Astrocyte (in vitro differentiated cells and primary cell): Measurements from ENCODE around the gene CNPPD1.

Source experiments
- CTCF ChIP-seq: IDR thresholded peaks from 2 replicates; pipeline ENCODE4 v1.5.1; 2011; ENCODE audit warnings: low read depth, mild to moderate bottlenecking, inconsistent platforms, low read length, moderate library complexity; ENCODE audit not compliant: insufficient read depth
- EZH2 ChIP-seq: IDR thresholded peaks from 2 replicates; pipeline ENCODE4 v1.6.1; 2012; ENCODE audit warnings: mild to moderate bottlenecking, low read length, inconsistent platforms; ENCODE audit not compliant: insufficient read depth

- TF ChIP-seq CTCF, result no peak
- TF ChIP-seq EZH2, result no peak
These were observed 39.8 kb upstream of the CNPPD1 start for GRCh38 chr2:219216535-219216915.
